Erythroblast (primary cell): ENCODE results near the gene KPNB1.

Experiments
- DNase-seq, 2 experiments: peaks; one replicate each; lab custom pipeline; 2025; lab: John Stamatoyannopoulos, UW
- GATA1 ChIP-seq: IDR thresholded peaks from 2 replicates; pipeline ENCODE4 v1.6.1; 2011; ENCODE audit warnings: low read depth, mild to moderate bottlenecking, control low read depth, low read length, moderate library complexity
- POLR2A ChIP-seq: IDR thresholded peaks from 2 replicates; pipeline ENCODE4 v1.6.1; 2011; ENCODE audit warnings: mild to moderate bottlenecking, low read length

KPNB1 gene

GRCh38 chr17:47733674-47734410 is 84.1 kb downstream of the KPNB1 start:
- TF ChIP-seq GATA1 (no peak), POLR2A (no peak)
- DNase-seq = no peak

GRCh38 chr17:47735139-47735464 is 85.4 kb downstream of the KPNB1 start:
- DNase-seq = no peak
- no peak for TF ChIP-seq POLR2A
- TF ChIP-seq GATA1 = no peak
